GM19372 (cell line): ENCODE data around the gene GNAQ.

Source experiments
- ATAC-seq: cut with Tn5 transposase; IDR thresholded peaks from one replicate; pipeline ENCODE4 v1.9.1; 2021; ENCODE audit warnings: mild to moderate bottlenecking, low read depth, moderate library complexity; ENCODE audit not compliant: unreplicated experiment

GNAQ gene

DNA sequence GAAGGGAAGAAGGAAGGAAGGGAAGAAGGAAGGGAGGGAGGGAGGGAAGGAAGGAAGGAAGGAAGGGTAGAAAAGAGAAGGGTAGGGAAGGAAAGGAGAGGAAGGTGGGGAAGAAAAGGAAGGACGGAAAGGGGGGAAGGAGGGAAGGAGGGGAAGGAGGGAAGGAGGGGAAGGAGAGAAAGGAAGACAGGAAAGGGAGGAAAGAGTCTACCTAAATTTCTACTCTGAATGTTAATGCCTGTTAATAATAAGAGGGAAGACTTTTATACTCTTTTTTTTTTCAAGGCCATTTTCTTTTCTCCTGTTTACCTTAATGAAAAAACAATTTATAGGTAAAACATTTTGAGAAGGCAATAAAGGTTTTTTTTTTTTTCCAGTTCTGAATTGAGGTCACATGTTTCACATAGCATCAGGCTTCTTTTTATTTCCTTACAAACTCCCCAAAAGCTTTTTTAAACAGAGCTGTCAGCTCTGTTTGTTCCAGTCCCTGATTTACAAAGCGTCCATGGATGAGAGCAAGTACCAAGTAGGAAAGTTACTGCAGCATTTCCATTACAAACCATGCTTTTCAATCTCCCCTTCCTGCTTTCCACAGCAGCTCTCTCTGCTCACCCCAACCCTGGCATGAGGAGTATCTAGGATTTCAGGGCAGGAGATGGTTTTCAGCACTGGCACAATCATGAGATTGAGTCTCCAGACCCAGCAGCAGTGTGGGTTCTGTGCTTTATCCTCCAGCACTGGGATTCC is 173.9 kb downstream of the GNAQ start:
- no peak for ATAC-seq

DNA sequence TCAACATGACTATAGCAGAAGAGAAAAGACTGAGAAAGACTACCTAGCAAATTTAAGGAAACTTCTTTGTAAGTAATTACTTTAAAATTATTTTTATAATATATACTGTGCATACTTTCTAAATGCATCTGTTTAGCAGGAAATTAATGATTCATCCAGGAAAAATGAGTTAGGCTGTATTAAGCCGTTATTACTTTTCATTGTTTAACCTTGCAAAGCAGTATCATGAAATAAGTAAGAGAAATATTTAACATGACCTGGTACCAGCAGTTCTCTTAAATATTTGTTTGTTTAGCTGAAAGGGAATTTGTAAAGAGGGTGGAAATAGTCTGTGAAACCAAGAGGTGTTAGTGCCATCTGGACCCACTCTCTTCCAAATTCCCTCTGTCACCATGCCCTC is 175.0 kb downstream of the GNAQ start:
- no peak for ATAC-seq

DNA sequence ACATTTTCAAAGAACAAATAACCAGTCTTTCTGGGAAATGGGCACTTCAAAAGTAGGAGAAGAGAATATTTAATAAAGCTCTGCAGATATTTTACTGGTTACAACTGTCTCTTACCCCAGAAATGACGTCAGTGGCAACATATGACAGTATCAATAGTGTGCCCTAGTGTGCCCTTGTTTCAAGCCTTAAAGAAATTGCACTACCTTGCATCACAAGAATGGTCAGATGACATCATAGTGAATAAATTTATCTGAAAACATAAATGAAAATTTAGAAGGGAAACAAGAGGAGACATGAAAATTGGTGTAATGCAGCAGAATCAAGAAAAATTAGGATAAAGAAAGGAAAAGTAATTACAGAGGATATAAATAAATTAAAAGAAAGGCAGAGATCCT is 176.7 kb downstream of the GNAQ start:
- ATAC-seq: no peak

DNA sequence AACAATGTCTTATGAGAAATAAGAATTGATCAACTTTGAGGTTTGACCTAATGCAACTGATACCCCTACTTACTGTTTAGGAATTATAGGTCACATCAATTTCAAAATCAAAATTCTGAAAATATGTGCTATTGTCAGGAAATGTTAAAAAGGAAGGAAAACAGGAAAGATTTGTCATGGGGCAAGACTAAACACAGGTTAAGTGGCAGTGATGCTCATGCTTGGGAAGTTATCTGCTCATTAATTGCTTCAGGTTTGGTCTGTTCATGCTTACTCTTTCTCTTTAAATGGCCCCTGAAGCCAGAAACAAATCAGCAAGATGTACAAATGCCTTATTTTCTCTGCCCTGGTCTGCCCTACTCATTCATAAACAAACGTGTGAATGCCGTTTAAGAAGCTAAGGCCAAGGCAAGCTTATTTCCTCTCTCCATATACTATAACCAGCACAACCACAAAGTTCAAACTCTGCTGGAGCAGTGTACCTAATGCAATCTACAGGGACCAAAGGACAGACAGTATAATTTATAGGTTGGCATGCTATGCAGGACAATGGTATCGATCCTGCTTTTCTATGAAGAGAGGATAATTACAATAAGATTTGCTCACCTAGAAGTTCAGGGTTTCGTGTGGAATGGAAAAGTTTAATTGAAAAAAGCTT is 177.2 kb downstream of the GNAQ start:
- no peak for ATAC-seq

DNA sequence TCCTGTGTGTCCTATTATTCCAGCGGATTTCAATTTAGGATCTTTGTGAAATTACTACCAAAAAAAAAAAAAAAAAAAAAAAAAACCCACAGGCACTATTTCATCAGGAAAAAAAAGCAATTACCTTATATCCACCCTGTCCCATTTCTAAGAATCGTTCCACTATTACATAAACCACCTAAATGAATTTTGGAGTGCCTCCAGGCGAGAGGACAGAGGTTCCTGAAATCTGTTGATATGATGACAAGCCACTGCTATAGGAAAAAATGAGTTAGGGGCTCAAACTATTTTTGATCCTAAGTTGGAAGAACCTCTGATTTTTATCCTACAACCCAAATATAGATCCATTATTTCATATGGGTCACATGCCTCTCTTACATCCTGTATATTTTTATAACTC is 177.9 kb downstream of the GNAQ start:
- ATAC-seq: no peak

DNA sequence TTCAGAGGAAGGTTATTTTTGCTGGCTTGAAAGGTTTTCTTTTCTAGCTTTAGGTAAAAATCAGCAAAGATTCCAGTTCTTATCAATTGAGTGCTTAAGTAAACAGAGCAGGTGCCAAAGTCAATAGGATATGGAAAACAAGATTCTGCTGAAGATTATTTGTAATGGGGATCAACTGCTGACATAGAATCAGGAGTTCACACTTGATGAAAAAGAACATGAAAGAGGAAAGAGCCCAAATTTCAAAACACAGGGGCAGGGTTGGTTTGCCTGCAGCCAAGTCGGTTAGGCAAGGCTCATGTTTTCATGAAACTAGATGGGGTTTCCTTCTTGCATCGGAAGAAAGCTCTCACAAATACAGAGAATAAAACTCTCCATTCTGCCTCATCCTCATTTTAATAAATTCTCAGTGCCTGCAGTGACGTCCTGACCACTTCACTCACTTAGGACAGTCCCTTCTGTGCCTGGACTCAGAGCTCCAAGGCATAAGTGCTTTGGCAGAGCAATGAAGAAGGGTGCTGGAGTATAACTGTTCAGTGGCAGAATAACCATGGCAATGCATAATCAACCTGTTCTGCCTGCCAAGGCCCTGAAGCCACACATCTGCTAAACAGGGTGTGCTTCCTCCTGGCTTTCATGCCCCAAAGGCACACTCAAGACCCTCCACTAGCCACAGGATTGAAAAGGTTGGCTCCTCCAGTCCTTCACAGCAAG is 179.6 kb downstream of the GNAQ start:
- no peak for ATAC-seq

DNA sequence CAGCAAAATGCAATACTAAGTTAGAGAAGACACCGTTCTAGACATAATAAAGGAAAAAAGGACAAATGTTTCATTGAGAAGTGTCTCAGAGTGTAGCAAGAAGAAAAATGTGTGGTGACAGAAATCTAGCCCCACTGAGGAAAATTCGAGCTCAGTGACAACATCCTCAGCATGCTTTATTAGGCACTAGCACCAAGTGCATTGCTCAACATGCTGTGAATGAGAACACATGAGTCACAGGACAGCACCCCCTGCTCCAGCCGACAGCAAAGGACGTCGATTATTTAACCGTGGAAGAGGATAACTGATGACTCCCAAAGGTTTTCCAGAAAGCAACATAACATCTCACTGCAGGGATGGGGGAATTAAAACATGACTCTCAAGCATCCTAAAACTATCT is 182.7 kb downstream of the GNAQ start:
- no peak for ATAC-seq

DNA sequence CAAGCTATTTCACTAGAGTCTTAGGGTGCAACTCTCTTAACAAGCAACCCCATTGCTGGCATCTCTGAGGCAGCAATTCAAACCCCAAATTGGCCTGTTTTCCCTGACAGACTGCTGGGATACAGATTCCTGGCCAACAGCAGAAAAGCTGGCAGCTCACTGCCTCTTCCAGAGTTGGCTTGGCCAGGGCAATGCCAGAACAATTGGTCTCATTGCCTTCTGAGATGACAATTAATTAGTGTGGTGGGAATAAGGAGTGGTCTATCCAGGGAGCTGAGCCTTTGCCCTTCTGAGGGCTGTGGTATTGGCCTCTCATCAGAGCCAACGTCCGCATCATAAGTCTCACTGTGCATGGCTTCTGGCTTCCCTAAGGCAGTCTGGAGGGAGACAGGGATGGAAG is 183.2 kb downstream of the GNAQ start:
- no peak for ATAC-seq

DNA sequence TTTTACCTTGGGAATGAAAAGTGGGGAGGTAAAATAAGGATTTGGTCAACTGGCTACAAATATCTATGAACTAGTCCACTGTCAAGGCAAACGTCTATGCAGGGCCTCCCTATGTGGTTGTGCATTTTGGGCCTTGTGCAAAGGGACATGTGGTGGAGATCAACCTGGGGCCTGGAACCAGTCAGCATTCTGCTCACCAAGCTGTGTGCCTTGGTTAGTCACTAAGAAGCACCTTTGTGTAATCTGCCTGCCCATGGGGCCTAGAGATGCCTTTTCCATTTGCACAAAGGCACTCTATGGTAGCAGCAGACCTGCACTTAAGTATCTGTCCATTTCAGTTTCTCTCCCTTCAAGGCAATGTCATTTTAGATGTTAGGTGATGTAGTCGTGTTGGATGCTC is 184.0 kb downstream of the GNAQ start:
- ATAC-seq: no peak

DNA sequence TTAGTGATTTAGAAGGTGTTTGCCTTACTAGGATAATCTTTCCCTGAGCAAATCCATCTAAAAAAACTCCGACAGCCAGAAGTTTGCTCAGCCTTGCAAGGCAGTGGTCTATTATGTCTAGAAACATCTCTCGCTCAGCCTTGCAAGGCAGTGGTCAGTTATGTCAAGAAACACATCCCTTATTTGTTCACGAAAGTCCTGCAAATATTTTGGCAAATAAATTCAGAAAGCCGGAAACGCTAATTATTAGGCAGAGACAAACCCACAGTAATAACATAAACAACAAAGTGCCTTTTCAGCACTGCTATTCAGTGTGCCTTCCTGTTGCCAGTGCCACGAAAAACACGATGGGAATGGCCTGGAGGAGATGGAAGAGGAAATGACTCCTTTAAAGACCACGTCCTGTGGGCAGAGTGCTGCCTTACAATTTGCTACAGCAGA is 184.5 kb downstream of the GNAQ start:
- no peak for ATAC-seq

DNA sequence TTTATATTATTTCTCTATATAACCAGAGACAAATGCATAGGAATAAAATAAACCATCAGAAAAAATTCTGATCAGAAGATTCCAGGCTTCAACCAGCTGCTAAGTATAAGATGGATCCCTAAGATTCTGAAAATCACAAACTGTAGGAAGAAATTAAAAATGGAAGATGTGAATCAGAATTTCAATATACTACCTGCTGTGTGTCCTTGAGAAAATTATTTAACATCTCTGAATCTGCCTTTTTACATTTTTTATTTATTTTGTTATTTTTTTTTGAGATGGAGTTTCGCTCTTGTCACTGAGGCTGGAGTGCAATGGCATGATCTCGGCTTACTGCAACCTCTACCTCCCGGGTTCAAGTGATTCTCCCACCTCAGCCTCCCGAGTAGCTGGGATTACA is 187.2 kb downstream of the GNAQ start:
- no peak for ATAC-seq

DNA sequence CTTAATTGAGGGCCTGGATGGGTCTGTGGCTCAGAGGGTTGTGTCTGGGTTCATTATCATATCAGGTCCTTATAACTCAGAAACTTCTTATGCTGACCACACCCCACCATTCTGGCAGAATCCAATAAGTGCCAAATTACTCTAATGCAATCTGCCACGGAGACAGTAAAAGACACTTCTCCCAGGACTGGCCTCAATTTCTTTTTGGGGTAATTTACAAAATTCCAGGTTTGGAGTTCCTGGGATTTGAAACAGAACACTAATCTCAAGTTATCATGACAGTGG is 187.8 kb downstream of the GNAQ start:
- no peak for ATAC-seq

DNA sequence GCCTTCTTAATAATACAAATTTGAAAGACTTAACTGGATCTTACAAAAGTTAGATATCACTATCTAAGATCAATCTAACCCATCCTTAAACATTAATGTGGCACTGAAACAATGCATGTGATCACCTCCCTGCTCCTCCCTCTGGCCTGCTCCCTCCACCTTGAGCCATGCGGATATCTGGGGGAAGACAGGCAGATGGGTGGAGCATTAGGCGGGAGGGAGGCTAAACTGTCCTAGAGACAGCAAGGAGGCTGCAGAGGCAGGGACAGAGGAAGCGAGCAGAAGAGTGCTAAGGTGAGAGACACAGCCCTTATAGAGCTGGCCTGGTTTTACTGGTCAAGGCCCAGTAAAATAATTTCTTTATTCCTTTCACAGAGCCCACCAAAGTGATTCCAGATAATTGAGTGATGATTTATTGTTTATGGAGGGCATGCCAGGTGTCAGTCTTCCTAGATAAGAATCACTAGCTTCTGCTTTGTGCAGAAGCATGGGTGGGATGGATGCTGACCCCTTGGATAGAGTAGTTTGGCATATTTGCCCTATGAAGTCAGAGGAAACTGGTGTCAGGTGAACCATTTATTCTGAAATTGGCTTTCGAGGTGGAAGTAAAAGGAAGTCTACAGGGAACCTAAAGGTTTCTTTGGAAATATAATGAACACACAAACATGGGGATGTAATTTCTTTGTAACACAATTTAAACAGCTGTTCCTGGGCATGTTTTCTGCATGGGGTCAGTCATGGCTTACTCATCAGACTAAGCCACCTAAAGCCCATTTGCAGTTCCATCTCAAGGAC is 188.3 kb downstream of the GNAQ start:
- no peak for ATAC-seq

DNA sequence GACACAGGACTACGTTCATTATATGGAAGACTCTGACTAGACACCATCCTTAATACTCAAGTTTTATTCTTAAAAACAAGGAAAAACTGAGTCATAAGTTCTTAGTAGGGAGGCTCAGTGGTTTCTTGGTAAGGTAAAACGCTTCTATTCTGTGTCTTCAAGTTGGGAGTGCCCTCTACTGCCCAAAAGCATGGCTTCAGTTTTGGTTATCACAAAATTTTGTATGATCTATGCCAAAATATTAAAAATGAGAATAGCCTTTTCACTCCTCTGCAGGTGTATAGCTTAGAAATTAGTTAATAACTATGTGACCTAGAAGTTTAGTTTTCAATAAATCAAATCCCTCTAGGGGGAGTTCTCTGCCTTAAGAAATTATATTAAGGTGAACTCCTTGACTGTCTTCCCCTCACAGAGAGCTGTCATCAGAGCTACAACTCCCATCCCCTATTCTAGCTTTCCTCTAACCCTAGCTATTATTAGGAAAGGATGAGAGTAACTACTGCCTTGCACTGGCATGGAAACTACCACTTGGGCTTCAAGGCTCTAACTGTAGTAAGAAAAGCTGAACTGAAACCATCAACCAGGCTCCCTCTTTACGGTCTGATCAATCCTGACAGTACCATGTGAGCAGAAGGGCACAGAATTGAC is 189.7 kb downstream of the GNAQ start:
- no peak for ATAC-seq

DNA sequence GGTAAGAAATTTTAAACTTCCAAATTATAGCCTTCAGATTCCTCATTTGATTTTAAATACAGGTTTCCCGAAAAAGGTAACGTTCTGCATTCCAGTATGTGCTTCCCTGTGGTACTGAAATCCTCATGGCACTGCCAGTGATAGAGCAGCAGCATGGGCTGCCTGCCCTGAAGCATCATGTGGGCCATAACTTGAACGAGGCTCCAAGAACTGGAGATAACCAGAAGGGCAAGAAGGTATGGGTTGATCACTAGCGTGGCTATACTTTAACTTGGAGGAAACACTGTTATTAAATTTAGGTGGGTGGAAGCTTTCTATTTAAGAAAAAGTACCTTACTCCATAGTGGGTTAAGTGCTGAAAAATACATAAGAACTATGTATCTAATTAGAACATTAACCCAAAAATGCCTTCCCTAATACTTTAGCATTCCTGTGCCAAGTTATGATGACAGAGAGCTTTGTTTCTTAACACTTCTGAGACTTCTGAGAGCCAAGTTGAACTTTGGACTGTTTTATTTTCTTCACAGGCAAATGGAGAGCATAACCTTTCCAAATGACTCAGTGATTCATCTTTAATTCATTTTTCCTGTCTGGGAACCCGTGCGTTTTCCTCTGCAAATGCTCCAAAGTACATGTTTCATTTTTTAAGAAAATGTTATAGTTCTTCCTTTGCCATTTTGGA is 192.0 kb downstream of the GNAQ start:
- no peak for ATAC-seq

DNA sequence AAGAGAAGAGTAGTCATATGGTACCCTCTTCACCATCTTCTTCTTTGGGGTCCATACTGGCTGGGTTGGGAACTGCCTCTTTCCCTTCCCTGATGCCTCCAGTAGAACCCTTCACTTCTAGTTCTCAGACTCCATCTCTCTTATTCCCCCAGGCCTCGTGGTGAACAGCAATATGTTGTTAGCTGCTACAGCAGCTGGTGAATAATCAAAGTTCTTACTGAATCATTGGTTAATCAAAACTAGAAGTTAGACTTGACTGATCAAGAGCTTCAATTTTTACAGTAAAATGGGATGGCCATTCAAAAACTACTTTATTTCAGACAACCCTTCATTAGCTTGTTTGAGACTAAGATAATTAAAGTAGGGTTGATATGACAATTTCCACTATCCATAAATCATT is 192.6 kb downstream of the GNAQ start:
- ATAC-seq: no peak

DNA sequence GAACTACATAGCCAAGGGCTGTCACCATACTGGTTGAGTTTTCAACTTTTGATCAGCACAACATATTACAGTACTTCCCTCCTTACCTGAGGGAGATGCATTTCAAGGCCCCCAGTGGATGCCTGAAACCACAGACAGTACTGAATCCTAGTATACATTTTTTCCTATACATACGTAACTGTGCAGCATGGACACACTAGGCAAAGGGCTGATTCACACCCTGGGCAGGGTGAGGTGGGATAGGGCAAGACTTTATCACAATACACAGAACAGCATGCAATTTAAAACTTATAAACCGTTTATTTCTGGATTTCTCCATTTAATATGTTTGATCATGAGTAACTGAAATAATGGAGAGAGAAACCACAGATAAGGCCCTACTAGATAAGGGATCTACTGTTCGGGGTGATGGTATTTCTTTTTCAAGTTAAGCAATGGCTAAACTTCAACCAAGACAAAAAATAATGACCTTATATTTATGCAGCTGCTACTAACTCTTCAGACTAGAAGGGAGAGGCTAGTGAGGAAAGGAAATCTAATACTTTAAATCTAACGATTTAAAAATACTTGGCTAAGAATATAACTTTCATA is 196.6 kb downstream of the GNAQ start:
- ATAC-seq: no peak

DNA sequence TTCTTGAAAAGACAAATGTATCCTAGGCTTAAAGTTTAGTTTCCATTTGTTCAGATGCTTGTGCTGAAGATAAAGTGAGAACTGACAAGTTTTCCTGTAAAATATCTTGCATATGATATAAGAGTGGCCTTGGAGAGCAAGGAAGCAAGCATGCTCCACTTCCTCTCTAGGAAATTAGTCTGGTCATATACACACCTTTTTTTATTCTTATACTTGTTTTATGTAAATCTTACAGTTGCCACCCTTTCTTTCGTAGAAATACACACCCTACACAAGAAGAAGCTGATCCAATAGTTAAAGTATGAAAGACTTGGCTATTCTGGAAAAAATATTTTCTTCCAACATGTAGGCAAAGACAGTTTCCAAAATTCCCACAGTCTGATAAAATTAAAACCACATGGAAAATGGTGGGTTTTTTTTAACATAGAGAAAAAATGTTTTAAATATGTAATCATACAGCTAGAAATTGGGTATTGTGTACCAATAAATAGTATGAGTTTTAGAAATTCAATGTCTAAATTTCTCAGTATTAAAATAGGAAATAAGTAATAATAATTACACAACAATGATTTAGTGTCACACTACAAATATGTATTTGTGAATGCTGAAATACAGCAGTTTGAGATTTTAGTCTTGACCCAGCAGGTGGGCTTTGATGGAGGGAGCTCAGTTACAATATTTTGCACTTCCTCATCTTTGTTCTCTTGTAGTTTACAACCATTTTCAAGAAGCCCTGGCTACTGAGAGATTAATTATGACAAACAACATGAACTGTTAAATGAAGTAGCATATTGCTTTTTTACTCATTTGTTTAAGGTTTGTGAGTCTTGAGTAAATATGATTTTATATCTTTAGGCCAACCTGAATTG is 197.8 kb downstream of the GNAQ start:
- no peak for ATAC-seq

DNA sequence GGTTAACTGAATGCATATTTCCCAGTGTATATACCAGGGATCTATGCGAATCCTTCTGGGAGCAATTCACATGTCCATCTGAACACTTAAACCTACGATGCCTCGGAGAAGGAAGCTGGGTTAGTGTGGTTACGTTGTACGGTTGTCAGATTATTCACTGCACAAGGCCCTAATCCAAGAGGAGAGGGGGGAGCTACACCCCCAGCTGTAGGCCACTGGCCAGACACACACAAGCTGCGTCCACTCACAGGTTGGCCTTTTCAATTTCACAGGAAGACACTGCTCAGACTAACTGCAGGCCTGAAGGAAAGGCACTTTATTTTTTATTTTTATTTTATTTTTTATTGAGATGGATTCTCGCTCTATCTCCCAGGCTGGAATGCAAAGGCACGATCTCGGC is 199.0 kb downstream of the GNAQ start:
- no peak for ATAC-seq
